K562 (cell line): ENCODE measurements around the gene NFATC2. TPM values are rescaled to one million over a fixed set of nuclear protein-coding genes. Genes with fewer than 3 reads are reported as not detected.

Experiments used
- KAT8 ChIP-seq: fragments of 450-650 bp; IDR thresholded peaks from 2 replicates; pipeline ENCODE4 v1.6.1; 2016; ENCODE audit warnings: low read depth, mild to moderate bottlenecking
- MTF1 ChIP-seq: fragments of 250-450 bp; sonication (Bioruptor Pico); IDR thresholded peaks from 2 replicates; pipeline ENCODE4 v1.9.0; 2021; ENCODE audit warnings: moderate library complexity, mild to moderate bottlenecking, inconsistent platforms, borderline replicate concordance
- PHTF2 ChIP-seq: fragments of 250-450 bp; sonication (Bioruptor Pico); IDR thresholded peaks from 2 replicates; pipeline ENCODE4 v1.5.0; 2021; ENCODE audit warnings: mild to moderate bottlenecking
- RB1 ChIP-seq: fragments of 450-650 bp; IDR thresholded peaks from 2 replicates; pipeline ENCODE4 v1.6.1; 2017; ENCODE audit warnings: low read depth, mild to moderate bottlenecking
- RHOXF2B ChIP-seq: fragments of 250-450 bp; sonication (Bioruptor Pico); conservative IDR thresholded peaks from 2 replicates; pipeline ENCODE4 v1.5.1; 2021
- SRSF7 ChIP-seq: fragments of 200-400 bp; formaldehyde crosslinking; optimal IDR thresholded peaks from 2 replicates; pipeline ENCODE3; 2017; ENCODE audit warnings: mild to moderate bottlenecking, low read depth, low read length
- ZNF140 ChIP-seq: fragments of 250-450 bp; sonication (Bioruptor Pico); IDR thresholded peaks from 2 replicates; pipeline ENCODE4 v1.8.0; 2021; ENCODE audit warnings: moderate library complexity, mild to moderate bottlenecking, inconsistent platforms
- polyA plus RNA-seq, 8 experiments: library from polyadenylated mRNA; depleted of rRNA in 4 of 8; stranded (reverse) in 5 of 8; unstranded in 3 of 8; fragments of >200 nt; fragmentation: Nextera tagmentation in 2 of 8; fragmentation: Illumina TruSeq in 1 of 8; extraction: Ambion mirVana in 2 of 8; extraction: Trizol in 1 of 8; gene quantifications; 2 replicates each; pipeline versions ENCODE4 v1.2.1 to v1.2.3, GENCODE V29; 2011 to 2014; ENCODE audit warnings: inconsistent platforms in 1 of 8, missing spikeins in 1 of 8
- total RNA-seq, 7 experiments: library from RNA; depleted of rRNA in 6 of 7; stranded (reverse); fragments of >200 nt in 6 of 7; fragmentation: Illumina TruSeq in 2 of 7; extraction: Trizol in 2 of 7; gene quantifications; 2 replicates each; pipeline versions ENCODE4 v1.2.1 to v1.2.3, GENCODE V29; 2011 to 2021; ENCODE audit warnings: low replicate concordance in 1 of 7
- TF ChIP-seq, protein P1 (sequence below), 2 experiments: fragments of 150-350 bp in 1 of 2; IDR thresholded peaks; 2 replicates each; pipeline ENCODE4 v1.6.1; 2012 to 2016; ENCODE audit warnings: low read depth in 2 of 2, low read length in 2 of 2, mild to moderate bottlenecking in 1 of 2, moderate library complexity in 1 of 2
- TF ChIP-seq, protein P2 (sequence below), 2 experiments: fragments of 450-650 bp in 1 of 2; IDR thresholded peaks; 2 replicates each; pipeline ENCODE4 v1.6.1; 2011 to 2017; ENCODE audit warnings: low read depth in 2 of 2, antibody characterized with exemption in 1 of 2, borderline replicate concordance in 1 of 2, low read length in 1 of 2, mild to moderate bottlenecking in 1 of 2, mixed read lengths in 1 of 2; ENCODE audit not compliant: control insufficient read depth in 1 of 2

Gene NFATC2
- total and polyA plus RNA-seq, 9 of the 15 experiments (the other 6 are each of a cell fraction or from before 2014, with no cell fraction given), result 1.9 to 11.2 (median 3.0) TPM

DNA sequence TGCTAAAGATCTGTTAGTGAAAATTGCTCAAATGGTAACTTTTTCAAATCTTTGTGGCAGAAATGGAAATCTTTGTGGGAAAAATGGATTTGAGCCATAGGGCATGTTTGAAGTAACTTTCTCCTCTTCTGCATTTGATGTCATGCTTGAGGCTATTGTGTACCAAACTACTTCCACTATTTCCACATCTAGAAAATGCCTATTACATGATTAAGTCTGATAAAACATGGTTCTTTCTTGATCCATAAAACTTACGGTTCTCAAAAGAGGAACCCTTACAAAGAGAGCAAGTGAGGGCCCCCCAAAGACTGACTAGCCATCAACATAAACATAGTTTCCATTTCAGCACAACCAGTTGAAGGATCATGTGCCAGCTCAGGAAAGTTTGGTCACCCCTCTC is 150.6 kb downstream of the NFATC2 start (continued):
- TF ChIP-seq, protein P1, sequence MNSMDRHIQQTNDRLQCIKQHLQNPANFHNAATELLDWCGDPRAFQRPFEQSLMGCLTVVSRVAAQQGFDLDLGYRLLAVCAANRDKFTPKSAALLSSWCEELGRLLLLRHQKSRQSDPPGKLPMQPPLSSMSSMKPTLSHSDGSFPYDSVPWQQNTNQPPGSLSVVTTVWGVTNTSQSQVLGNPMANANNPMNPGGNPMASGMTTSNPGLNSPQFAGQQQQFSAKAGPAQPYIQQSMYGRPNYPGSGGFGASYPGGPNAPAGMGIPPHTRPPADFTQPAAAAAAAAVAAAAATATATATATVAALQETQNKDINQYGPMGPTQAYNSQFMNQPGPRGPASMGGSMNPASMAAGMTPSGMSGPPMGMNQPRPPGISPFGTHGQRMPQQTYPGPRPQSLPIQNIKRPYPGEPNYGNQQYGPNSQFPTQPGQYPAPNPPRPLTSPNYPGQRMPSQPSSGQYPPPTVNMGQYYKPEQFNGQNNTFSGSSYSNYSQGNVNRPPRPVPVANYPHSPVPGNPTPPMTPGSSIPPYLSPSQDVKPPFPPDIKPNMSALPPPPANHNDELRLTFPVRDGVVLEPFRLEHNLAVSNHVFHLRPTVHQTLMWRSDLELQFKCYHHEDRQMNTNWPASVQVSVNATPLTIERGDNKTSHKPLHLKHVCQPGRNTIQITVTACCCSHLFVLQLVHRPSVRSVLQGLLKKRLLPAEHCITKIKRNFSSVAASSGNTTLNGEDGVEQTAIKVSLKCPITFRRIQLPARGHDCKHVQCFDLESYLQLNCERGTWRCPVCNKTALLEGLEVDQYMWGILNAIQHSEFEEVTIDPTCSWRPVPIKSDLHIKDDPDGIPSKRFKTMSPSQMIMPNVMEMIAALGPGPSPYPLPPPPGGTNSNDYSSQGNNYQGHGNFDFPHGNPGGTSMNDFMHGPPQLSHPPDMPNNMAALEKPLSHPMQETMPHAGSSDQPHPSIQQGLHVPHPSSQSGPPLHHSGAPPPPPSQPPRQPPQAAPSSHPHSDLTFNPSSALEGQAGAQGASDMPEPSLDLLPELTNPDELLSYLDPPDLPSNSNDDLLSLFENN (IDR thresholded peaks at IDR 0.05; ENCODE audit: low read depth in 2 of 2, low read length in 2 of 2), result no peak
- TF ChIP-seq RB1, result no peak
- TF ChIP-seq, protein P2, sequence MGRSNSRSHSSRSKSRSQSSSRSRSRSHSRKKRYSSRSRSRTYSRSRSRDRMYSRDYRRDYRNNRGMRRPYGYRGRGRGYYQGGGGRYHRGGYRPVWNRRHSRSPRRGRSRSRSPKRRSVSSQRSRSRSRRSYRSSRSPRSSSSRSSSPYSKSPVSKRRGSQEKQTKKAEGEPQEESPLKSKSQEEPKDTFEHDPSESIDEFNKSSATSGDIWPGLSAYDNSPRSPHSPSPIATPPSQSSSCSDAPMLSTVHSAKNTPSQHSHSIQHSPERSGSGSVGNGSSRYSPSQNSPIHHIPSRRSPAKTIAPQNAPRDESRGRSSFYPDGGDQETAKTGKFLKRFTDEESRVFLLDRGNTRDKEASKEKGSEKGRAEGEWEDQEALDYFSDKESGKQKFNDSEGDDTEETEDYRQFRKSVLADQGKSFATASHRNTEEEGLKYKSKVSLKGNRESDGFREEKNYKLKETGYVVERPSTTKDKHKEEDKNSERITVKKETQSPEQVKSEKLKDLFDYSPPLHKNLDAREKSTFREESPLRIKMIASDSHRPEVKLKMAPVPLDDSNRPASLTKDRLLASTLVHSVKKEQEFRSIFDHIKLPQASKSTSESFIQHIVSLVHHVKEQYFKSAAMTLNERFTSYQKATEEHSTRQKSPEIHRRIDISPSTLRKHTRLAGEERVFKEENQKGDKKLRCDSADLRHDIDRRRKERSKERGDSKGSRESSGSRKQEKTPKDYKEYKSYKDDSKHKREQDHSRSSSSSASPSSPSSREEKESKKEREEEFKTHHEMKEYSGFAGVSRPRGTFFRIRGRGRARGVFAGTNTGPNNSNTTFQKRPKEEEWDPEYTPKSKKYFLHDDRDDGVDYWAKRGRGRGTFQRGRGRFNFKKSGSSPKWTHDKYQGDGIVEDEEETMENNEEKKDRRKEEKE (IDR thresholded peaks at IDR 0.05; ENCODE audit: borderline replicate concordance in 1 of 2, control insufficient read depth in 1 of 2, low read depth in 2 of 2, low read length in 1 of 2), result no peak
- TF ChIP-seq PHTF2 (CRISPR knock-in tag), result no peak
- TF ChIP-seq MTF1 (CRISPR knock-in tag), result no peak
- no peak for TF ChIP-seq RHOXF2B
- no peak for TF ChIP-seq ZNF140 (CRISPR knock-in tag)
- no peak for TF ChIP-seq SRSF7
- no peak for TF ChIP-seq KAT8
- TF ChIP-seq, all 486 proteins: peak for 0
